SK-N-MC (cell line): ENCODE data around the gene CAPN5.
"Not testable (repeated sequence)": the region's sequence is repeated elsewhere in the genome, so short reads cannot be mapped to it uniquely, and the experiment has no call there.

ENCODE experiments used
- DNase-seq: peaks from one replicate; pipeline ENCODE4 v3.0.0-alpha.2; 2011; ENCODE audit warnings: low read depth, low spot score
- H3K27ac ChIP-seq: fragments of 200-600 bp; sonication (generic); 2 replicates; pipeline ENCODE4 v1.5.1; 2016; ENCODE audit warnings: mixed run types
- H3K36me3 ChIP-seq: fragments of 200-600 bp; sonication (generic); 2 replicates; pipeline ENCODE4 v1.6.1; 2017; ENCODE audit warnings: antibody characterized with exemption, low read length, mixed read lengths; ENCODE audit not compliant: insufficient read depth
- H3K4me3 ChIP-seq: fragments of 200-600 bp; sonication (generic); 2 replicates; pipeline ENCODE4 v1.5.1; 2016
- H3K9ac ChIP-seq: fragments of 200-600 bp; sonication (generic); 2 replicates; pipeline ENCODE4 v1.8.0; 2017; ENCODE audit warnings: mixed run types, mixed read lengths; ENCODE audit not compliant: insufficient read length
- H3K9me3 ChIP-seq: fragments of 200-600 bp; sonication (generic); 2 replicates; pipeline ENCODE4 v1.6.1; 2017; ENCODE audit warnings: low read depth, mild to moderate bottlenecking, antibody characterized with exemption, low read length, moderate library complexity, mixed read lengths
- EZH2 ChIP-seq: fragments of 200-600 bp; sonication (generic); IDR thresholded peaks from one replicate; pipeline ENCODE4 v1.6.1; 2017; ENCODE audit warnings: antibody characterized with exemption
- FOXP2 ChIP-seq: optimal IDR thresholded peaks from 2 replicates; pipeline ENCODE3; 2011; ENCODE audit warnings: mild to moderate bottlenecking, moderate library complexity; ENCODE audit not compliant: insufficient read depth; ENCODE audit errors: extremely low read length, control extremely low read depth
- POLR2AphosphoS5 ChIP-seq: IDR thresholded peaks from 2 replicates; pipeline ENCODE4 v1.6.1; 2012; ENCODE audit warnings: mild to moderate bottlenecking, low read depth, low read length, borderline replicate concordance

CAPN5 gene

DNA sequence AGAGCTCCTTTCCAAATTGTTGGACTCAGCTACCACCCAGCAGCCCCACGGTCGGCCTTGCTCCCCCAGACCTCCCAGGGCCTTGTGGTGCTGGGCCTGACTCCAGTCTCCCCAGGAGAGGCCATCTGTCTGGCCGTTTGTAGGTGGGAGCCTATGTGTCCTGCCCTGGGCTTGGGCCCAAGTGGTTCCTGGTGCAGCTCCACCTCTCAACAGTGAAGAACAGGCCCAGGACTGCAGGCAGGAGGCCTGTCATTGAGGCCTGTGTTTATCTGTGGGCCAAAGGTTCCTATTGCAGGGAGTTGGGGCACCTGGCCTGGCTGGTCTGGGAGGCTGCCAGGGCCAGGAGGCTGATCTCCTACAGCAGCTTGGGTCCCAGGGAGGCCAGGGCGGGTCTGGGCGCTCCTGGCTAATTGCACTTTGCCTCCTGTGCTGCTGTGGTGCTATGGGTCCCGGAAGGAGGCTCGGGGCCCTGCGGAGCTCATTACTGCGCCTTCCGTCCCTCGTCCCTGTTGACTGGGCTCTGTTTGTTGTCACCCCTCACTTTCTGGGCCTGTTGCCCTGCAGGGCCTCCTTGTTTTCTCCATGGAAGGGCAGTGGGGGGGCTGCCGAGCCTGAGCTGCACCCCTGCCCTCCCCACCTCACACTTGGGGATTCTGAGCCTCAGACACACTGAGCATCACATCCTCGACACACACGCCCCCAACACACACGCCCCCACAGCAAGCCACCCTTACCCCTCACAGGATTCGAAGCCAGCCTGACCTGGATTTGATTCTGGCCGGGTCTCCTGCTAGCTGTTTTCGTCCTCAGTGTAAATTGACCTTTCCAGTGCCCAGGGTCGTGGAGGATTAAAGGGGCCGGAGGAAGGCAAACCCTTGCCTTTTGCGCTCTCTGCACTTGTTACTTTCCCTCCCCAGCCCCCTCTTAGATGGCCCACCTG is 29.1 kb downstream of the CAPN5 start:
- Histone ChIP-seq H3K4me3 (no peak overlapping the region), H3K9me3 (no peaks in the 10 kb centered on the region), H3K36me3 (no peaks in the 10 kb centered on the region), H3K27ac (no peak overlapping the region), H3K9ac (no peak overlapping the region)
- TF ChIP-seq EZH2 (no peak), POLR2AphosphoS5 (no peak), FOXP2 (no peak)
- no peak for DNase-seq

DNA sequence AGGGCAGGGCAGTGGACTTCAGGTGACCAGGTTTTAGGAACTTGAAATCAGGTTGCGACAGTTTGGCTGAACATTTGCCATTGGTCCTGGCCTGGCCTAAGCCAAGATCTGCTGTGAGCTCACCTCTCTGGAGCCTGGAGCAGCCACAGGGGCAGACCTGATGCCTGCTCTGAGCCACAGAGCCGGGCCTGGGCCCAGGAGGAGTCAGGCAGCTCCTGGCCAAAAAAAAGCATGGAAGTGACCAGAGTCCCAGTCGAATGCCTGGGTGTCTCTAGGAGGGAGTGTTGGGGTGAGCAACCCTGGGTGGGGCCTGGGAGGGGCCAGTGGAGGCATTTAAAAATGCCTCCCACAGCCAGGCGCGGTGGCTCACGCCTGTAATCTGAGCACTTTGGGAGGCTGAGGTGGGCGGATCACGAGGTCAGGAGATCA is 29.8 kb downstream of the CAPN5 start:
- Histone ChIP-seq H3K9ac (no peak overlapping the region), H3K4me3 (no peak overlapping the region), H3K9me3 (no peaks in the 10 kb centered on the region), H3K36me3 (no peaks in the 10 kb centered on the region), H3K27ac (no peak overlapping the region)
- no peak for DNase-seq
- TF ChIP-seq EZH2 (no peak), POLR2AphosphoS5 (no peak), FOXP2 (no peak)

DNA sequence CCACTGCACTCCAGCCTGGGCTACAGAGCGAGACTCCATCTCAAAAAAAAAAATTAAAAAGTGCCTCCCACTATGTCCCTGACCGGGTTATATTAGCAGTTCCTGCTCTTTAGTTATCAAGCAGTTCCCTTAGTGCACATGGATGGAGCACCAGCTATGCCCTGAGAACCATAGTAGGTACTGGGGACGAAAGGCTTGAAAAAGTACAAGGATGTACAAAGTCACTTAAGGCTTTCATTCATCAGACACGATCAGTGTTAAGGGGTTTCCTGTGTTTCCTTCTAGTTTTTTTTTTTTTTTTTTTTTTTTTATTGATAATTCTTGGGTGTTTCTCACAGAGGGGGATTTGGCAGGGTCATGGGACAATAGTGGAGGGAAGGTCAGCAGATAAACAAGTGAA is 30.4 kb downstream of the CAPN5 start:
- H3K9me3 ChIP-seq, H3K9ac ChIP-seq, H3K4me3 ChIP-seq, H3K36me3 ChIP-seq, H3K27ac ChIP-seq, DNase-seq: not testable (repeated sequence)

DNA sequence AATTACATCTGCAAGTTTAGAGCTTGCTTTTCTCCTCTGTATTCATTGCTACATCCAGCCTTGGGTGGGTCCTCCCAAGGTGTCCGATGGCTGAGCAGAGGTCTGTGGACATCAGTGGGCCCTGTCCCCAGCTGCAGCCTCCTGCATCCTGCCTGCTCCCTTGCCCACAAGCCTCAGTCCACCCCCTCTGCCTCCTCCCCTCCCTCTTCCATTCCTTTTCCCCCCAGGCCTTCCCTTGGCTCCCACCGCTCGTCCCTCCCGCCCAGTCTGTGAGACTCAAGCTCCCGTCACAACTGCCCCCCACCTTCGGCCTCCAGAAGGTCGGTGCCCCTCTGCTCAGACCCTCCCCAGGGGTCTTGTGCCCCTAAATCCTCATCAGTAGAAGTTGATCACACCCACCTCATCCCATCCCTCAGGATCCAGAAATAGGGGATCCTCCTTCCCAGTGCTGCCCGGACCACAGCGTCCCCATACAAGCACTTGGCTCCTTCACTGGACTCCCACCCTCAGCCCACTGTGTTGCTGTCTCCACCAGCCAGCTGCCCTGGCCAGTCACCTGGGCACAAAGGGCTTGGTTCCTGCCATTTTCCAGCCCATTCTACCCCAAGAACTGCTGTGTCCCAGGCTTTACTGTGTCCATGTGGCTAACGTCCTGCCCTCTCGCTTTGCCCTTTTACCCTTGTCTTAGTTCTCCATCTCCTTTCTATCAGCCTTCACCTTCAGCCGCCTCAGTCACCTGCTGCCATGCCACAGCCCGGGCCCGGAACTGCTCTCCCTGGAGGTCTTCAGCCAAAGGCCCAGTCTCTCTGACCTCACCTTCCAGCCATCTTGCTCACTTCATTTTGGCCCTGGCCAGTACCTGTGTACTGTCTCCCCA is 33.6 kb downstream of the CAPN5 start:
- H3K27ac ChIP-seq = no peak overlapping the region
- H3K36me3 ChIP-seq = no peaks in the 10 kb centered on the region
- DNase-seq = no peak
- no peaks in the 10 kb centered on the region for H3K9me3 ChIP-seq
- H3K9ac ChIP-seq = no peak overlapping the region
- TF ChIP-seq EZH2 (no peak), POLR2AphosphoS5 (no peak), FOXP2 (no peak)
- no peak overlapping the region for H3K4me3 ChIP-seq

DNA sequence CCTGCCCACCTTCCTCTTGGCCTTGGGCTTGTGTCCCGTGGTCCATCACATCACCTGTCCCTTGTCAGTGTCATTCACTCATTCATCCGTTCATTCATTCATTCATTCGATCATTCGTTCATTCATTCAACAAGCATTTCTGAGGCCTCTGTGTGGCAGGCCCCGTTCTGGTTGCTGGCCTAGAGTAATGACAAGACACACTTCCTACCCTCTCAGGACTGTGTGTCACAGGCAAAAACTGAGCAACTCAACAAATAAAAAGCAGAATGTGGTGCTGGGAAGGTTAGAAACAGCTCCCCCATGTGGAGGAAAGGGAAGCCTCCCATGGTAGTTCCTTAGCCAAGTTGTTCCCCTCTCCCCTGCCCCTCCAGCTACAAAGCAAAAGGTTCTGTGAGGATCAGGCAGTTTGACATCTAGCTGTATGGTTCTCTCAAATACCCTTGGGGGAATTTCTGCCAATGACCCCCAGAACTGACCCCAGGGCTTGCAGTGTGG is 34.3 kb downstream of the CAPN5 start:
- Histone ChIP-seq H3K9me3 (no peaks in the 10 kb centered on the region), H3K36me3 (no peaks in the 10 kb centered on the region), H3K9ac (no peak overlapping the region), H3K4me3 (no peak overlapping the region), H3K27ac (no peak overlapping the region)
- no peak for TF ChIP-seq EZH2
- no peak for TF ChIP-seq FOXP2
- TF ChIP-seq POLR2AphosphoS5 = no peak
- peak; percentile 8 for DNase-seq

DNA sequence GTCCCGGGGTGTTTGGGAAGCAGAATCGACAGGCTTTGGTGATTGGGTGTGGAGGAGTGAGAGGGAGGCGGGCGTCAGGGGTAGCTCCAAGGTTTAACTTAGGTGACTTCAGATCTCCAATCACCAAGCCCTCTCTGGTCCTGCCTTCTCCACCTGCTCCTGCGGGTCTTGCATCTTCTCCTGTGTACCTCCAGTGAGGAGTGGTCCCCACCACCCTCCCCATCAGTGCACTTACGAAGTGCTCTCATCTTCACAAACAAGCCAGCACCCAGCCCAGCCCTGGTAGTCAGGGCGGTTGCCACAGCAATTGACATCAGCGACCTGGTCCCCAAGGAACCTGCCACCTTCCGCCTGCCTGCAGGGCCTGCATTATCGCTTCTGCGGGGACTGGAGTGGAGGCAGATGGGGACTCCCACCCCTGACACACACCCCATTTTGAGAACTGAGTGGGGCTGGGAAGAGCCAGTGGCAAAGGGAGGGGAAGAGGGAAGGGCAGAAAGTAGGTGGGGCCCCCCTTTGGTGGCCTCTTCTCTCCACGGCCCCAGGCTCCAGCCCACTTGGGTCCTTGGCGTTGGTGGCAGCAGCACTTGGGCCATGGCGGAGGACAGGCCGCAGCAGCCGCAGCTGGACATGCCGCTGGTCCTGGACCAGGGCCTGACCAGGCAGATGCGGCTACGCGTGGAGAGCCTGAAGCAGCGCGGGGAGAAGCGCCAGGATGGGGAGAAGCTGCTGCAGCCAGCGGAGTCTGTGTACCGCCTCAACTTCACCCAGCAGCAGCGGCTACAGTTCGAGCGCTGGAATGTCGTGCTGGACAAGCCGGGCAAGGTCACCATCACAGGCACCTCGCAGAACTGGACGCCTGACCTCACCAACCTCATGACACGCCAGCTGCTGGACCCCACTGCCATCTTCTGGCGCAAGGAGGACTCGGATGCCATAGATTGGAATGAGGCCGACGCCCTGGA is 35.8 kb downstream of the CAPN5 start, which contains the start of gene OMP:
Gene OMP, plus strand, starts transcription at position 595 of the 965 bp plus-strand sequence. Its CDS starts 0 bp downstream, at position 595.
- no peak for DNase-seq
- H3K27ac ChIP-seq = no peak within 1 kb of the TSS
- H3K9me3 ChIP-seq = no peaks in the 10 kb centered on the region
- no peak within 1 kb of the TSS for H3K4me3 ChIP-seq
- TF ChIP-seq EZH2 (no peak), POLR2AphosphoS5 (no peak), FOXP2 (no peak)
- H3K36me3 ChIP-seq = no peaks in the 10 kb centered on the region
- H3K9ac ChIP-seq = no peak within 1 kb of the TSS

DNA sequence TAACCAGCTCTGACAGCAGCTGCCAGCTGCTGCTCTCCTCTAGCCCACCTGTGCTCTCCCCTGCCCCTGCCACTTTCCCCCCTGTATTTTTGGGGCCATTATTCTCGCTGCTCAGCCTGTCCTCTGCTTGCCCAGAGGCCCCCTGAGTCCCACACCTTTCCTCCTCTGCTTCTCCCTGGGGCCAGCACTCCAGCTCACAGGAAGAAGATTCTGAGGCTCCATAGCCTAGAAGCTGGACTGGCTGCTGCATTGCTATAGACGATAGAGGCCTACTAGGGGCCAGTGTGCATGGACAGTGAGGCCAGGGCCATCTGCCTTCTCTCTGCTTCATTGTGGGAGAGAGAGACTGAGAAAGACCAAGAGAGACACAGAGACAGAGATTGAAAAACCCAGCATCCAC is 36.5 kb downstream of the CAPN5 start:
- TF ChIP-seq FOXP2 (no peak), POLR2AphosphoS5 (no peak), EZH2 (no peak)

DNA sequence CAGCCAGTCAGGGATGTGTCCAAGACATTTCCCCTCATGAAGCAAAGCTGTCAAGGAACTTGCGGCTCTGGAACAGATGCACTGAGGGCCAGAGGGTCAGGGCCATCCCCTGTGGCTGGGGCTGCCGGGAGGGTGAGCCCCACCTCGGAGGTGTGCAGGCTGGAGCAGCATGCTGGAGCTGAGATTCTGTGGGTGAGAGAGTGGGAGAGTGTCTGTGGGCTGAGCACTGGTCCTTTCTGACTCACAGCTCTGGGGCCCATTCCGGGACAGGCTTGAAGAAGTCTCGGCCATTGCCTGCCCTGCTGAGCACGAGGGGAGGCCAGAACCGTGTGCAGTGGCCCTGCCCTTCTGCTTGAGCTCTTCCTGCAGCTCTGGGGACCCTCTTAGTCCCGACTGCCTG is 38.0 kb downstream of the CAPN5 start:
- Histone ChIP-seq H3K9ac (no peak overlapping the region), H3K9me3 (no peaks in the 10 kb centered on the region), H3K36me3 (no peaks in the 10 kb centered on the region), H3K4me3 (no peak overlapping the region), H3K27ac (no peak overlapping the region)
- DNase-seq = no peak
- TF ChIP-seq FOXP2 = no peak
- no peak for TF ChIP-seq EZH2
- TF ChIP-seq POLR2AphosphoS5 = no peak

More for the DNA sequence above, 36.5 kb downstream of the CAPN5 start:
- Histone ChIP-seq H3K9me3 (no peaks in the 10 kb centered on the region), H3K36me3 (no peaks in the 10 kb centered on the region), H3K4me3 (no peak overlapping the region), H3K27ac (no peak overlapping the region), H3K9ac (no peak overlapping the region)
- no peak for DNase-seq
